ENCODE data around the gene RASGRP3.

GRCh38 chr2:33494877-33495641 lies 18.6 kb downstream of the RASGRP3 start:
- TF ChIP-seq CTCF (IDR thresholded peaks at IDR 0.05) (no peak), POLR2A (IDR thresholded peaks at IDR 0.05) (no peak), POLR2AphosphoS5 (IDR thresholded peaks at IDR 0.05) (no peak)
